ENCODE measurements around the gene EFNA2. TPM values are rescaled to one million over a fixed set of nuclear protein-coding genes. Genes with fewer than 3 reads are reported as not detected.
A peak's percentile ranks its signal among the peaks of the same experiment; 100 is the strongest.

Gene EFNA2
- total RNA-seq, 1 experiment from 2014 or later = 14.3 TPM

- no peak for TF ChIP-seq CTCF (conservative IDR thresholded peaks at IDR 0.05)
- peaks cover 4% of the 10 kb centered on the region; the same call in 1 of the 2 replicates for H3K4me1 ChIP-seq (ENCODE audit: insufficient read depth, low read length)
These were observed 22.5 kb upstream of the EFNA2 start for GRCh38 chr19:1263188-1263587.

More at GRCh38 chr19:1263188-1263587, 22.5 kb upstream of the EFNA2 start:
- Histone ChIP-seq H2BK5ac (ENCODE audit: insufficient read length, low read length) (no peak overlapping the region), H3K23ac (ENCODE audit: insufficient read length, low read depth, low read length) (no peak overlapping the region), H2BK20ac (ENCODE audit: low read depth, low read length, poor library complexity, severe bottlenecking) (no peak overlapping the region), H4K20me1 (ENCODE audit: control insufficient read depth, insufficient read depth, insufficient read length) (no peaks in the 10 kb centered on the region), H2BK15ac (ENCODE audit: low read depth, low read length) (no peak overlapping the region), H3K9ac (ENCODE audit: extremely low read depth, insufficient read length, low read length) (no peak overlapping the region), H3K14ac (ENCODE audit: insufficient read depth, low read length) (no peak overlapping the region), H3T11ph (ENCODE audit: low read length) (no peak overlapping the region), H3K23me2 (ENCODE audit: insufficient read length, low read depth, low read length, poor library complexity, severe bottlenecking) (peaks cover 27% of the 10 kb centered on the region), H3K79me2 (ENCODE audit: insufficient read depth, low read length) (no peaks in the 10 kb centered on the region), H4K8ac (replicated peaks; ENCODE audit: insufficient read length, low read depth, low read length) (no peak overlapping the region), H2BK120ac (ENCODE audit: low read depth, low read length, poor library complexity, severe bottlenecking) (no peak overlapping the region), H3K27me3 (ENCODE audit: insufficient read depth, low read length) (no peaks in the 10 kb centered on the region), H3K4me2 (ENCODE audit: insufficient read depth, insufficient read length, low read length) (no peak overlapping the region), H3K9me3 (ENCODE audit: control insufficient read depth, low read depth, low read length) (no peaks in the 10 kb centered on the region), H3K79me1 (ENCODE audit: insufficient read depth, low read depth, low read length, poor library complexity, severe bottlenecking) (no peaks in the 10 kb centered on the region), H3K4ac (ENCODE audit: low read depth, low read length) (no peak overlapping the region), H4K91ac (ENCODE audit: insufficient read length, low read depth, low read length) (no peak overlapping the region), H2AFZ (ENCODE audit: low read length) (no peak overlapping the region), H3K27ac (ENCODE audit: insufficient read length, low read depth, low read length) (no peak overlapping the region), H2BK12ac (ENCODE audit: insufficient read length, low read depth, low read length) (no peak overlapping the region), H3K56ac (ENCODE audit: insufficient read length, low read depth, low read length) (no peak overlapping the region), H2AK5ac (ENCODE audit: insufficient read length, low read length) (no peak overlapping the region), H3K18ac (ENCODE audit: insufficient read length, low read depth, low read length) (no peak overlapping the region), H4K5ac (ENCODE audit: insufficient read length, low read depth, low read length) (no peak overlapping the region)
- H3K27ac Mint-ChIP-seq = peak overlapping the region; percentile 21 to 75 (median 66); a peak in 3 of 7 replicates
- H3K4me1 Mint-ChIP-seq = peaks cover 57 to 62% of the 10 kb centered on the region in 2 experiments
- H3K36me3 Mint-ChIP-seq (ENCODE audit: insufficient read depth in 1 of 3, low read depth in 3 of 3) = peaks cover 0 to 20% (median 4%) of the 10 kb centered on the region in 3 experiments; a peak in 6 of 7 replicates
- no CpG with 5 or more reads among the region's 5 CpGs for WGBS (ENCODE audit: extremely low coverage, insufficient read length, low lambda C conversion rate)
- H3K4me3 Mint-ChIP-seq = peak overlapping the region; percentile 31 to 53; a peak in 4 of 5 replicates
- peaks cover 9% of the 10 kb centered on the region for H3K27me3 Mint-ChIP-seq (ENCODE audit: low read depth)
- DNase-seq = no peak
- H3K9me3 Mint-ChIP-seq = no peaks in the 10 kb centered on the region; a peak in 1 of 5 replicates
